Measurements from ENCODE around the gene LCNL1. TPM values are rescaled to one million over a fixed set of nuclear protein-coding genes. Genes with fewer than 3 reads are reported as not detected.
A peak's percentile ranks its signal among the peaks of the same experiment; 100 is the strongest.

The LCNL1 gene
- total and polyA plus RNA-seq, 2 of the 13 experiments (the other 11 are each of a cell fraction or from before 2014, with no cell fraction given), result not detected

DNA sequence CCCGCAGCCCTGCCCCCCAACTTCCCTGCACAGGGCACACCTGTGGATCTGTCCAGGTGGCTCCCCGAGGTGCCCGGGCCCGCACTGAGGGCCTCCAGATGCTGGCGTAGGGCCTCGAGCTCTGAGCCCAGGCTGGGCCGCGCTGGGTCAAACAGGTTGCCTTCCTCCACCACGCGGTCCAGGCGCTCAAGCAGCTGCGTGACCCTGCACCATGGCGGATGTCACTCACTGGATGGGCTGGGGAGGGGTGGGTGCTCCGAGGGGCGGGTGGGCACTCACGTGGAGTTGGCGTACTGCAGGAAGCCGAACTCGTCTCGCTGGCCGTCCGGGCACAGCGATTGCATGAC, 39.8 kb downstream of the LCNL1 start:
- POLR2A ChIA-PET, result interaction anchor here (0.7 to 1.7 kb wide), 8 partner anchors 9 to 223 kb away, joined by 3 to 6 read pairs (median 4); partner anchors contain the start of genes CLIC3, FUT7 and PAXX
- Histone ChIP-seq H3K79me2 (ENCODE audit: insufficient read depth, low read length) (no peaks in the 10 kb centered on the region), H3K27me3 (ENCODE audit: control insufficient read depth in 1 of 2, insufficient read depth in 2 of 2, low read length in 2 of 2) (peaks cover 0 to 5% of the 10 kb centered on the region in 2 experiments; a peak in 1 of 5 replicates), H3K27ac (ENCODE audit: extremely low read length, insufficient read depth, low read length) (peak overlapping the region; percentile 36), H3K36me3 (replicated peaks in 1 of 2; ENCODE audit: control insufficient read depth in 1 of 2, insufficient read depth in 2 of 2, low read length in 2 of 2) (no peaks in the 10 kb centered on the region), H3K9ac (ENCODE audit: insufficient read depth, low read depth, low read length) (peak overlapping the region; percentile 11; the same call in 1 of the 2 replicates), H3K4me3 (replicated peaks in 1 of 3; ENCODE audit: insufficient read depth in 1 of 3, low read depth in 2 of 3, low read length in 3 of 3) (no peak overlapping the region; a peak in 1 of 6 replicates), H2AFZ (ENCODE audit: low read length) (no peak overlapping the region), H3K4me1 (ENCODE audit: insufficient read depth, low read length) (peaks cover 61% of the 10 kb centered on the region), H3K9me3 (ENCODE audit: low read length) (no peaks in the 10 kb centered on the region), H3K4me2 (ENCODE audit: low read depth, low read length) (peak overlapping the region; percentile 45; the same call in 1 of the 2 replicates), H4K20me1 (ENCODE audit: insufficient read depth, low read length) (no peaks in the 10 kb centered on the region)
- ATAC-seq (peak; percentile 3; the same call in 2 of the 3 replicates), FAIRE-seq (no peak), DNase-seq (ENCODE audit: low spot score) (no peak)
- no TSS peak for BruUV-seq (replicated peaks)
- intact Hi-C loops (cut with micrococcal nuclease; ENCODE audit: unreplicated experiment), result no loop called here
- WGBS (ENCODE audit: low lambda C conversion rate), result 81% methylated on average over 22 of the region's 23 CpGs
- TF ChIP-seq, protein P1, sequence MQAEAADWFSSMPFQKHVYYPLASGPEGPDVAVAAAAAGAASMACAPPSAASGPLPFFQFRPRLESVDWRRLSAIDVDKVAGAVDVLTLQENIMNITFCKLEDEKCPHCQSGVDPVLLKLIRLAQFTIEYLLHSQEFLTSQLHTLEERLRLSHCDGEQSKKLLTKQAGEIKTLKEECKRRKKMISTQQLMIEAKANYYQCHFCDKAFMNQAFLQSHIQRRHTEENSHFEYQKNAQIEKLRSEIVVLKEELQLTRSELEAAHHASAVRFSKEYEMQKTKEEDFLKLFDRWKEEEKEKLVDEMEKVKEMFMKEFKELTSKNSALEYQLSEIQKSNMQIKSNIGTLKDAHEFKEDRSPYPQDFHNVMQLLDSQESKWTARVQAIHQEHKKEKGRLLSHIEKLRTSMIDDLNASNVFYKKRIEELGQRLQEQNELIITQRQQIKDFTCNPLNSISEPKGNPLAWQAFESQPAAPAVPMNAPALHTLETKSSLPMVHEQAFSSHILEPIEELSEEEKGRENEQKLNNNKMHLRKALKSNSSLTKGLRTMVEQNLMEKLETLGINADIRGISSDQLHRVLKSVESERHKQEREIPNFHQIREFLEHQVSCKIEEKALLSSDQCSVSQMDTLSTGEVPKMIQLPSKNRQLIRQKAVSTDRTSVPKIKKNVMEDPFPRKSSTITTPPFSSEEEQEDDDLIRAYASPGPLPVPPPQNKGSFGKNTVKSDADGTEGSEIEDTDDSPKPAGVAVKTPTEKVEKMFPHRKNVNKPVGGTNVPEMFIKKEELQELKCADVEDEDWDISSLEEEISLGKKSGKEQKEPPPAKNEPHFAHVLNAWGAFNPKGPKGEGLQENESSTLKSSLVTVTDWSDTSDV (CRISPR knock-in tag; IDR thresholded peaks at IDR 0.05), result 0 out of 2 replicates have a peak, but pooled peaks have one; percentile 11
- 0 out of 2 replicates have a peak, but pooled peaks have one; percentile 13 for TF ChIP-seq DNMT1 (CRISPR knock-in tag; IDR thresholded peaks at IDR 0.05)
- TF ChIP-seq, protein P2, sequence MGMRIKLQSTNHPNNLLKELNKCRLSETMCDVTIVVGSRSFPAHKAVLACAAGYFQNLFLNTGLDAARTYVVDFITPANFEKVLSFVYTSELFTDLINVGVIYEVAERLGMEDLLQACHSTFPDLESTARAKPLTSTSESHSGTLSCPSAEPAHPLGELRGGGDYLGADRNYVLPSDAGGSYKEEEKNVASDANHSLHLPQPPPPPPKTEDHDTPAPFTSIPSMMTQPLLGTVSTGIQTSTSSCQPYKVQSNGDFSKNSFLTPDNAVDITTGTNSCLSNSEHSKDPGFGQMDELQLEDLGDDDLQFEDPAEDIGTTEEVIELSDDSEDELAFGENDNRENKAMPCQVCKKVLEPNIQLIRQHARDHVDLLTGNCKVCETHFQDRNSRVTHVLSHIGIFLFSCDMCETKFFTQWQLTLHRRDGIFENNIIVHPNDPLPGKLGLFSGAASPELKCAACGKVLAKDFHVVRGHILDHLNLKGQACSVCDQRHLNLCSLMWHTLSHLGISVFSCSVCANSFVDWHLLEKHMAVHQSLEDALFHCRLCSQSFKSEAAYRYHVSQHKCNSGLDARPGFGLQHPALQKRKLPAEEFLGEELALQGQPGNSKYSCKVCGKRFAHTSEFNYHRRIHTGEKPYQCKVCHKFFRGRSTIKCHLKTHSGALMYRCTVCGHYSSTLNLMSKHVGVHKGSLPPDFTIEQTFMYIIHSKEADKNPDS (CRISPR knock-in tag; IDR thresholded peaks at IDR 0.05), result 0 out of 2 replicates have a peak, but pooled peaks have one; percentile 30
- no peak for TF ChIP-seq CHD2 (IDR thresholded peaks at IDR 0.05; ENCODE audit: low read depth, low read length)
- TF ChIP-seq, protein P3, sequence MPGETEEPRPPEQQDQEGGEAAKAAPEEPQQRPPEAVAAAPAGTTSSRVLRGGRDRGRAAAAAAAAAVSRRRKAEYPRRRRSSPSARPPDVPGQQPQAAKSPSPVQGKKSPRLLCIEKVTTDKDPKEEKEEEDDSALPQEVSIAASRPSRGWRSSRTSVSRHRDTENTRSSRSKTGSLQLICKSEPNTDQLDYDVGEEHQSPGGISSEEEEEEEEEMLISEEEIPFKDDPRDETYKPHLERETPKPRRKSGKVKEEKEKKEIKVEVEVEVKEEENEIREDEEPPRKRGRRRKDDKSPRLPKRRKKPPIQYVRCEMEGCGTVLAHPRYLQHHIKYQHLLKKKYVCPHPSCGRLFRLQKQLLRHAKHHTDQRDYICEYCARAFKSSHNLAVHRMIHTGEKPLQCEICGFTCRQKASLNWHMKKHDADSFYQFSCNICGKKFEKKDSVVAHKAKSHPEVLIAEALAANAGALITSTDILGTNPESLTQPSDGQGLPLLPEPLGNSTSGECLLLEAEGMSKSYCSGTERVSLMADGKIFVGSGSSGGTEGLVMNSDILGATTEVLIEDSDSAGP (CRISPR knock-in tag; IDR thresholded peaks at IDR 0.05; ENCODE audit: borderline replicate concordance), result 0 out of 2 replicates have a peak, but pooled peaks have one; percentile 10
- no peak for TF ChIP-seq ADNP (CRISPR knock-in tag; IDR thresholded peaks at IDR 0.05)
- CTCF ChIA-PET (ENCODE audit: low intra/inter-chr PET ratio, low total read pairs), result no interaction called here
- in situ Hi-C loops (cut with HindIII; ENCODE audit: extremely low pct_ligation_motif_present, low pct_unique_long_range_greater_than_20kb), result no loop called here
